Mucosa of descending colon (tissue), 3 donors: ENCODE data around the gene ASPM. TPM values are rescaled to one million over a fixed set of nuclear protein-coding genes. Genes with fewer than 3 reads are reported as not detected.
"Not testable (repeated sequence)": the region's sequence is repeated elsewhere in the genome, so short reads cannot be mapped to it uniquely, and the experiment has no call there.

Experiments
- ATAC-seq: fragments of 200-7000 bp; cut with Tn5 transposase; one replicate; pipeline ENCODE4 v1.9.1; 2020; ENCODE audit warnings: mild to moderate bottlenecking, moderate library complexity
- DNase-seq, 3 donors: peaks; one replicate each; pipeline ENCODE4 v3.0.0-alpha.2; 2020
- H3K36me3 ChIP-seq: fragments of 200-600 bp; one replicate; pipeline ENCODE4 v1.8.0; 2021; ENCODE audit warnings: low read depth, mild to moderate bottlenecking
- H3K4me1 ChIP-seq: fragments of 200-600 bp; one replicate; pipeline ENCODE4 v1.8.0; 2021; ENCODE audit warnings: low read depth, mild to moderate bottlenecking
- H3K4me3 ChIP-seq: fragments of 200-600 bp; one replicate; pipeline ENCODE4 v1.8.0; 2021; ENCODE audit warnings: mild to moderate bottlenecking
- H3K9me3 ChIP-seq: fragments of 200-600 bp; one replicate; pipeline ENCODE4 v1.8.0; 2021; ENCODE audit warnings: mild to moderate bottlenecking
- intact Hi-C, 2 donors: fragments of 100-400 bp; cut with DNase I in 1 of 2; cut with micrococcal nuclease in 1 of 2; formaldehyde crosslinking; loops; one replicate each; pipeline versions ENCODE4 v1.11.0 to v1.11.1; 2022; cut with DNase I, micrococcal nuclease
- total RNA-seq, 3 donors: library from RNA; stranded (reverse); fragmentation: NEBNext Ultra II Directional in 2 of 3; extraction: Animal tissue kit (Norgen Biotek cat#: 25700) in 2 of 3; gene quantifications; one replicate each; pipeline versions ENCODE4 v1.2.1 to v1.2.4, GENCODE V29; 2021 to 2023
- TF ChIP-seq, protein P1 (sequence below): fragments of 200-600 bp; IDR thresholded peaks from one replicate; pipeline ENCODE4 v1.8.0; 2022; ENCODE audit warnings: antibody characterized with exemption, mild to moderate bottlenecking
- donor health status: DM: no; HTN: no; CAD: no; lungs with moderate emphysema.
- donor health status: DM: no; HTN: no; CAD: no.
- donor health status: DM: no; HTN: yes; CAD: no.

Gene ASPM
- total RNA-seq, 3 donors from 2014 or later: 1.3 to 10.9 (median 3.1) TPM

DNA sequence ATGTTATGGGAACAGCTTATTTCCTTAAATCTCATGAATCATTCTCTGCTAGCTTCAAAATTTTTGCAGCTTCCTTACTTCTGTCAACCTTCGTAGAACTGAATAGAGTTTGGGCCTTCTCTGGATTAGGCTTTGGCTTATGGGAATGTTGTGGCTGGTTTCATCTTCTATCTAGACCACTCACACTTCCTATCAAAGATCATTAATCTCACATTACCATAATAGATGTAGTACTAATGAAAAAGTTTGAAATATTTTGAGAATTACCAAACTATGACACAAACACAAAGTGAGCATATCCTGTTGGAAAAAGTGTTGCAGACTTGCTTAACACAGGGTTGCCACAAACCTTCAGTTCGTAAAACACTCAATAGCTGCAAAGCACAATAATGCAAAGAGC, 30.3 kb downstream of the ASPM start:
- Histone ChIP-seq H3K36me3 (no peaks in the 10 kb centered on the region), H3K4me3 (no peak overlapping the region), H3K4me1 (no peaks in the 10 kb centered on the region), H3K9me3 (no peaks in the 10 kb centered on the region)
- DNase-seq (no peak), ATAC-seq (no peak)
- intact Hi-C loops: no loop called here
- TF ChIP-seq, protein P1, sequence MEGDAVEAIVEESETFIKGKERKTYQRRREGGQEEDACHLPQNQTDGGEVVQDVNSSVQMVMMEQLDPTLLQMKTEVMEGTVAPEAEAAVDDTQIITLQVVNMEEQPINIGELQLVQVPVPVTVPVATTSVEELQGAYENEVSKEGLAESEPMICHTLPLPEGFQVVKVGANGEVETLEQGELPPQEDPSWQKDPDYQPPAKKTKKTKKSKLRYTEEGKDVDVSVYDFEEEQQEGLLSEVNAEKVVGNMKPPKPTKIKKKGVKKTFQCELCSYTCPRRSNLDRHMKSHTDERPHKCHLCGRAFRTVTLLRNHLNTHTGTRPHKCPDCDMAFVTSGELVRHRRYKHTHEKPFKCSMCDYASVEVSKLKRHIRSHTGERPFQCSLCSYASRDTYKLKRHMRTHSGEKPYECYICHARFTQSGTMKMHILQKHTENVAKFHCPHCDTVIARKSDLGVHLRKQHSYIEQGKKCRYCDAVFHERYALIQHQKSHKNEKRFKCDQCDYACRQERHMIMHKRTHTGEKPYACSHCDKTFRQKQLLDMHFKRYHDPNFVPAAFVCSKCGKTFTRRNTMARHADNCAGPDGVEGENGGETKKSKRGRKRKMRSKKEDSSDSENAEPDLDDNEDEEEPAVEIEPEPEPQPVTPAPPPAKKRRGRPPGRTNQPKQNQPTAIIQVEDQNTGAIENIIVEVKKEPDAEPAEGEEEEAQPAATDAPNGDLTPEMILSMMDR: no peak

DNA sequence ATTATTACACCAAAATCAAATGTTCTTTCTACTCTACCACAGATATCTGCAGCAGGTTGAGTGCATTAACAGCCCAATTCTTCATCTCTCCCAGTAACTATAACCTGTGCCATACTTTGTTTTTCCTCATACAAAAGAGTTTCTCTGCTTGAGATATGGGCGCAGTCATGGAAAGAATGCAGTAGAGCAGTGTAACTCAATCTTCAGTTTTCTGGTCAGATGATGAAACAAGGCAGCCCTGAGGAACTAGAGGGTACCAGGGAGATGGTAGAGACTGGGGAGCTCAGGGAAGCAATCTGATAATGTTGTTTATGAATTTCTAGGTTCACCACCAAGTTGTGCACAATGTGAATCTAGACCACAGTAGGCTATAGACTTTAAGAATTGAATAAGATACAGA, 39.6 kb downstream of the ASPM start:
- Histone ChIP-seq H3K9me3 (no peaks in the 10 kb centered on the region), H3K4me1 (no peaks in the 10 kb centered on the region), H3K4me3 (no peak overlapping the region), H3K36me3 (no peaks in the 10 kb centered on the region)
- intact Hi-C loops: no loop called here
- TF ChIP-seq, protein P1: no peak
- no peak for ATAC-seq
- DNase-seq: no peak

DNA sequence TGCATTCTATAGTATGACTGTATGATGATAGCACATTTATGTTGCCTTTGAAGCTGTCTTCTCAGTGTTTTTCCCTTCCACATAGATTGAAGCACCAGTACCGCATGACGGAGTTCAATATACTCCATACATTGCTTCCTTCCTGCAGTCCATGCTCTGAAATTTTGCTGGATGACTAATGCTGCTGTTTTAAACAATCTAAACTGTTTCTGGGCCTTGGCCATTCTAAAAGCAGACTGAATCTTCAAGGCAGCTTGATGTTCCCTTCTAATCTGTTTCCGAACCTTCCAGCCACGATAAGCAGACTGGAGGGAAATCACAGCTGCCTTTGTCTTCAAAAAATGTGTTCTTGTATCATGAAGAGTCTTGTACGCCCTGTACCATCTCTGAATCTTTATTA, 43.2 kb downstream of the ASPM start:
- no peaks in the 10 kb centered on the region for H3K36me3 ChIP-seq
- intact Hi-C loops: no loop called here
- DNase-seq (no peak), ATAC-seq (no peak)
- H3K9me3 ChIP-seq: no peaks in the 10 kb centered on the region
- H3K4me3 ChIP-seq: no peak overlapping the region
- TF ChIP-seq, protein P1: no peak
- H3K4me1 ChIP-seq: no peaks in the 10 kb centered on the region

DNA sequence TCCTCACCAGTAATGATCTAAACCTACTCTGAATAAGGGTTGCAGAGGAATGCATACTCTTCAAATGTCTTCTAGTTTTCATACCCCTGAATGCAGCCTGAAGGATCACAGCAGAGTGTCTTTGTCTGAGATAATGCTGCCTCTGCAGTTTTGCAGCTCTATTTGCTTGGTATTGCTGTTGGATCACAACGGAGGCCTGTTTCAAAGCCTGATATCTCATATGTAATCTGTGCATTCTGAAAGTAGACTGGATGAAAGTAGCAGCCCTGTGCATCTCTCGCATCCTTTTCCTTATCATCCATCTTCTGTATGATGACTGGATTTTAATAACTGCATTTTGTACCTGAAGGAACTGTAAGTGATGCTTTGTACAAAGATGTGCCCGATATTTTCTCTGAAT, 44.5 kb downstream of the ASPM start:
- DNase-seq: no peak
- TF ChIP-seq, protein P1: no peak
- Histone ChIP-seq H3K4me3 (no peak overlapping the region), H3K9me3 (no peaks in the 10 kb centered on the region), H3K36me3 (no peaks in the 10 kb centered on the region), H3K4me1 (no peaks in the 10 kb centered on the region)
- intact Hi-C loops: no loop called here
- ATAC-seq: no peak

DNA sequence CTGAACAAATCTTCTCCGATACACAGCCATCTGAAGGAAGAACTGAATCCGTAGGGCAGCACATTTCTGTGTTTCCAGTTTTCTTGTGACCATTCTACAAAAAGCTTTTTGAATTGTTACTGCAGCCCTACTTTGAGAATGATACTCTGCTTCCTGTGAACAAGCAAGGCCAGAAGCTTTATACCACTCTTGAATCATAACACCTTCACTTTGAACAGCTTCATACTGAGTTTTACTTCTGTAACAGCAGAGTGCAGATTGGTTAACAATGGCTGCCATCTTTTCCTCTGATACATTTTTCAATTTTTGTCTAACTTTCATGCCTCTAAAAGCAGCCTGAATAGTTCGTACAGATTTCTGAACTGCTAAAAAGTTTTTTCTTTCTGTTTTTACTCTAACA, 45.8 kb downstream of the ASPM start:
- intact Hi-C loops: no loop called here
- DNase-seq (no peak), ATAC-seq (no peak)
- no peaks in the 10 kb centered on the region for H3K9me3 ChIP-seq
- no peaks in the 10 kb centered on the region for H3K36me3 ChIP-seq
- H3K4me3 ChIP-seq: no peak overlapping the region
- TF ChIP-seq, protein P1: no peak
- no peaks in the 10 kb centered on the region for H3K4me1 ChIP-seq

DNA sequence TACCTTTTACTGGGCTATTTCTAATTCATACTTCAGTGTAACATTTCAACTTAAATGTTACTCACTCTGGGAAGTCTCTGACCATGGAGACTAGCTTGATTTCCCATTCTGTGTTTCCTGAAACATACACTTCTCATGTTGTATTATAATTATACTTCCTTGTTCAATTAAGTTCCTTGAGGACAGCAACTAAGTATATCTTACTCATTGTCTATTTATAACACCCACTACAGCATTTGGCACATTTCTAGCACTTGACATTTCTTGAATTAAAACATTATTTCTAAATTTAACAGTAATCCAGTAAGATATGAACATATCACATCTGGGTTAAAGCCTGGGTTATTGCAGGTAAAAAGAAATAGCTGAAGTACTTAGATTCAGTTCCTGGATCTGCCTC, 47.0 kb downstream of the ASPM start:
- no peaks in the 10 kb centered on the region for H3K4me1 ChIP-seq
- H3K9me3 ChIP-seq: no peaks in the 10 kb centered on the region
- DNase-seq (no peak), ATAC-seq (no peak)
- H3K4me3 ChIP-seq: no peak overlapping the region
- H3K36me3 ChIP-seq: no peaks in the 10 kb centered on the region
- intact Hi-C loops: no loop called here
- TF ChIP-seq, protein P1: no peak

DNA sequence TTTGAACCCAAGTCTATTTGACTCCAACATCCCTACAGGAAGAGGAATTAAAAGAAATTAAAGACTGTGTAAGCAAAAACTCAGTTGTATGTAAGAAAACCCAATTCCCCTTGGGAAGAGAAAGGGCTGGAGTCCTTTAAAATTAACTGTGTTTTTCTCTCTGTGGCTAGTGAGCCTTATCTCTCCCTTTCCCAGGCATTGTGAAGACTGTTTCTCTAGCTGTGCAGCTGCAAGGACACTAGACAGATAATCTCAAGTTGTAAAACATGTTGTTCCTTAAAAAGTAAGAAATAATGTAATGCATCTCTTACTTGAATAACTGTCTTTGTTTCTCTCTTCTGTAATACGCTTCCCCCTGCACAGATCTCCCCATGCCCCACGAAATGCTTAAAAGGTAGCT, 49.5 kb downstream of the ASPM start:
- H3K4me3 ChIP-seq, ATAC-seq, H3K9me3 ChIP-seq, DNase-seq, H3K4me1 ChIP-seq, intact Hi-C loops, H3K36me3 ChIP-seq: not testable (repeated sequence)
